Esophagus muscularis mucosa (tissue), 4 donors: ENCODE data around the gene B3GNT5. TPM values are rescaled to one million over a fixed set of nuclear protein-coding genes. Genes with fewer than 3 reads are reported as not detected.

ENCODE experiments used
- DNase-seq: peaks from one replicate; pipeline ENCODE4 v3.0.0-alpha.2; 2017; ENCODE audit errors: extremely low spot score
- H3K27ac ChIP-seq, 4 donors: fragments of 200-600 bp; sonication (generic); replicated peaks in 1 of 4; 1 replicate in 3 of 4; 2 replicates in 1 of 4; pipeline ENCODE4 v1.5.1; 2016 to 2019; ENCODE audit warnings: mild to moderate bottlenecking in 1 of 4
- H3K27me3 ChIP-seq, 4 donors: fragments of 200-600 bp; sonication (generic); one replicate each; pipeline versions ENCODE4 v1.5.1 to v1.6.0; 2016 to 2019
- H3K36me3 ChIP-seq, 4 donors: fragments of 200-600 bp; sonication (generic); one replicate each; pipeline ENCODE4 v1.5.1; 2016 to 2019
- H3K4me1 ChIP-seq, 4 donors: fragments of 200-600 bp; sonication (generic); one replicate each; pipeline ENCODE4 v1.5.1; 2016 to 2019
- H3K4me3 ChIP-seq, 4 donors: fragments of 200-600 bp; sonication (generic); 1 replicate in 2 of 4; 2 replicates in 2 of 4; pipeline ENCODE4 v1.5.1; 2016 to 2019; ENCODE audit warnings: mild to moderate bottlenecking in 4 of 4, moderate library complexity in 1 of 4
- H3K9me3 ChIP-seq, 4 donors: fragments of 200-600 bp; sonication (generic); 1 replicate in 3 of 4; 2 replicates in 1 of 4; pipeline ENCODE4 v1.5.1; 2016 to 2019
- CTCF ChIP-seq, 3 experiments: fragments of 200-600 bp in 2 of 3; fragments of 450-650 bp in 1 of 3; sonication (generic) in 2 of 3; IDR thresholded peaks; one replicate each; pipeline ENCODE4 v1.5.1; 2017 to 2019; ENCODE audit warnings: antibody characterized with exemption in 3 of 3, mild to moderate bottlenecking in 2 of 3, moderate library complexity in 1 of 3
- EP300 ChIP-seq: sonication (generic); formaldehyde crosslinking; IDR thresholded peaks from one replicate; pipeline ENCODE4 v1.6.1; 2017; ENCODE audit warnings: antibody characterized with exemption
- POLR2A ChIP-seq: fragments of 450-650 bp; IDR thresholded peaks from one replicate; pipeline ENCODE4 v1.6.1; 2017; ENCODE audit warnings: antibody characterized with exemption, moderate library complexity, mild to moderate bottlenecking, low read depth
- POLR2AphosphoS5 ChIP-seq, 2 donors: sonication (generic); formaldehyde crosslinking; IDR thresholded peaks; one replicate each; pipeline ENCODE4 v1.6.1; 2017; ENCODE audit warnings: antibody characterized with exemption in 2 of 2
- WGBS: methylation state at CpG from one replicate; pipeline ENCODE4 v1.1.5; 2018; 5-methylcytosine and 5-hydroxymethylcytosine counted together
- intact Hi-C: fragments of 100-400 bp; cut with DNase I; formaldehyde crosslinking; loops from one replicate; pipeline ENCODE4 v1.15.1; 2023
- total RNA-seq, 4 donors: library from RNA; depleted of rRNA; stranded (reverse); fragments of >200 nt; gene quantifications; one replicate each; pipeline versions ENCODE4 v1.1.0 to v1.2.1, GENCODE V29; 2016

Gene B3GNT5
- total RNA-seq, result 10 to 100 TPM in 1 of 4 donors, 1 to 10 TPM in 3; 2.1 to 11.3 (median 5.2) TPM

GRCh38 chr3:183252973-183253527, at the start of gene B3GNT5:
B3GNT5 (plus strand) TSS chr3:183253253; CDS start chr3:183269799, 16,546 bp downstream.
- no peak for DNase-seq
- peak within 1 kb of the TSS; percentile 85 to 92 (median 86) for H3K27ac ChIP-seq
- intact Hi-C loops, result loop anchor here (5.0 to 10.0 kb wide), 2 partner anchors 128 to 129 kb away; no protein-coding TSS in a partner anchor
- H3K27me3 ChIP-seq, result no peaks in the 10 kb centered on the region
- no peaks in the 10 kb centered on the region for H3K9me3 ChIP-seq
- H3K4me3 ChIP-seq, result peak within 1 kb of the TSS; percentile 67 to 88 (median 84)
- peaks cover 0 to 18% (median 13%) of the 10 kb centered on the region in 4 donors for H3K4me1 ChIP-seq
- no peaks in the 10 kb centered on the region for H3K36me3 ChIP-seq
- no peak for TF ChIP-seq CTCF (IDR thresholded peaks at IDR 0.05)
- no peak for TF ChIP-seq POLR2AphosphoS5 (IDR thresholded peaks at IDR 0.05)
- TF ChIP-seq POLR2A, result no peak
- TF ChIP-seq EP300, result no peak
- 1% methylated on average over 12 of the region's 43 CpGs for WGBS

GRCh38 chr3:183203670-183204069, 49.4 kb upstream of the B3GNT5 start:
- Histone ChIP-seq H3K9me3 (peaks cover 0 to 9% (median 0%) of the 10 kb centered on the region in 4 donors), H3K36me3 (no peaks in the 10 kb centered on the region), H3K4me3 (no peak overlapping the region), H3K27me3 (no peaks in the 10 kb centered on the region), H3K27ac (no peak overlapping the region), H3K4me1 (no peaks in the 10 kb centered on the region)
- intact Hi-C loops, result no loop called here
- DNase-seq, result no peak
- TF ChIP-seq POLR2AphosphoS5 (IDR thresholded peaks at IDR 0.05), result no peak
- no peak for TF ChIP-seq POLR2A
- no peak for TF ChIP-seq EP300
- TF ChIP-seq CTCF (IDR thresholded peaks at IDR 0.05), result no peak

GRCh38 chr3:183208260-183208659, 44.8 kb upstream of the B3GNT5 start:
- 89% methylated on average over 2 of the region's 2 CpGs for WGBS
- Histone ChIP-seq H3K36me3 (no peaks in the 10 kb centered on the region), H3K4me3 (no peak overlapping the region), H3K4me1 (peaks cover 0 to 7% (median 0%) of the 10 kb centered on the region in 4 donors), H3K27me3 (no peaks in the 10 kb centered on the region), H3K27ac (no peak overlapping the region), H3K9me3 (peaks cover 0 to 8% (median 0%) of the 10 kb centered on the region in 4 donors)
- DNase-seq, result no peak
- no peak for TF ChIP-seq EP300
- TF ChIP-seq POLR2AphosphoS5 (IDR thresholded peaks at IDR 0.05), result no peak
- no peak for TF ChIP-seq POLR2A
- no peak for TF ChIP-seq CTCF (IDR thresholded peaks at IDR 0.05)
- intact Hi-C loops, result no loop called here

GRCh38 chr3:183208800-183209199, 44.3 kb upstream of the B3GNT5 start:
- intact Hi-C loops, result no loop called here
- H3K9me3 ChIP-seq, result peaks cover 0 to 2% (median 0%) of the 10 kb centered on the region in 4 donors
- no peaks in the 10 kb centered on the region for H3K36me3 ChIP-seq
- no peak overlapping the region for H3K27ac ChIP-seq
- no peak for TF ChIP-seq EP300
- TF ChIP-seq POLR2A, result no peak
- no peak for TF ChIP-seq CTCF (IDR thresholded peaks at IDR 0.05)
- TF ChIP-seq POLR2AphosphoS5 (IDR thresholded peaks at IDR 0.05), result no peak
- DNase-seq, result no peak
- H3K27me3 ChIP-seq, result no peaks in the 10 kb centered on the region
- peaks cover 0 to 7% (median 0%) of the 10 kb centered on the region in 4 donors for H3K4me1 ChIP-seq
- 89% methylated on average over 2 of the region's 2 CpGs for WGBS
- H3K4me3 ChIP-seq, result no peak overlapping the region

- Histone ChIP-seq H3K9me3 (no peaks in the 10 kb centered on the region), H3K4me3 (no peak overlapping the region), H3K27ac (peak overlapping the region in 2 of 4 donors; percentile 34 to 40), H3K4me1 (peaks cover 0 to 7% (median 0%) of the 10 kb centered on the region in 4 donors), H3K36me3 (no peaks in the 10 kb centered on the region), H3K27me3 (no peaks in the 10 kb centered on the region)
- no peak for TF ChIP-seq POLR2A
- no peak for TF ChIP-seq CTCF (IDR thresholded peaks at IDR 0.05)
- no peak for TF ChIP-seq EP300
- TF ChIP-seq POLR2AphosphoS5 (IDR thresholded peaks at IDR 0.05), result no peak
- WGBS, result 69% methylated on average over 5 of the region's 5 CpGs
- no peak for DNase-seq
- intact Hi-C loops, result no loop called here
Observed at GRCh38 chr3:183210341-183210740, 42.7 kb upstream of the B3GNT5 start.
